HepG2 (cell line): ENCODE data around the gene CD69. TPM values are rescaled to one million over a fixed set of nuclear protein-coding genes. Genes with fewer than 3 reads are reported as not detected.

Experiments
- ATAC-seq: fragments of 200-7000 bp; cut with Tn5 transposase; 3 replicates; pipeline ENCODE4 v1.9.1; 2020; ENCODE audit warnings: mild to moderate bottlenecking, moderate library complexity
- BruUV-seq: library from RNA; stranded (reverse); fragments of 400-500 nt; replicated peaks from 2 replicates; lab custom pipeline; 2021; lab: Mats Ljungman, UMichigan
- CTCF ChIA-PET: fragments of 300-600 bp; formaldehyde crosslinking; extraction: SDS; loops from one replicate; lab custom pipeline; 2021; ENCODE audit warnings: low total read pairs, inconsistent platforms, low intra/inter-chr PET ratio; lab: Yijun Ruan, JAX
- POLR2A ChIA-PET: fragments of 350-600 bp; sonication (Branson Sonifier 250); formaldehyde crosslinking; loops from one replicate; lab custom pipeline; 2020; ENCODE audit warnings: antibody characterized with exemption, inconsistent platforms; lab: Yijun Ruan, JAX
- DNase-seq: peaks from one replicate; pipeline ENCODE4 v3.0.0-alpha.2; 2015; ENCODE audit warnings: low spot score
- FAIRE-seq: peaks from 3 replicates; lab custom pipeline; 2011; peaks lifted over from hg19 to GRCh38; lab: Jason Lieb, UNC
- H2AFZ ChIP-seq: one replicate; pipeline ENCODE4 v1.6.1; 2011; ENCODE audit warnings: low read length, inconsistent platforms
- H3K27ac ChIP-seq: fragments of 300-600 bp; 3 replicates; pipeline ENCODE4 v1.8.0; 2011; ENCODE audit warnings: mixed run types, mild to moderate bottlenecking, mixed read lengths, low read length, inconsistent platforms; ENCODE audit not compliant: insufficient read depth; ENCODE audit errors: extremely low read length
- H3K27me3 ChIP-seq, 2 experiments: fragments of 200-600 bp in 1 of 2; 2 replicates in 1 of 2; 3 replicates in 1 of 2; pipeline versions ENCODE4 v1.6.0 to v1.8.0; 2011; ENCODE audit warnings: low read length in 2 of 2, mild to moderate bottlenecking in 2 of 2, moderate library complexity in 2 of 2, inconsistent platforms in 1 of 2; ENCODE audit not compliant: insufficient read depth in 2 of 2, control insufficient read depth in 1 of 2
- H3K36me3 ChIP-seq, 2 experiments: fragments of 200-600 bp in 1 of 2; replicated peaks in 1 of 2; 2 replicates in 1 of 2; 3 replicates in 1 of 2; pipeline versions ENCODE4 v1.5.1 to v1.8.0; 2011; ENCODE audit warnings: low read length in 2 of 2, inconsistent platforms in 1 of 2; ENCODE audit not compliant: insufficient read depth in 2 of 2, control insufficient read depth in 1 of 2
- H3K4me1 ChIP-seq: 2 replicates; pipeline ENCODE4 v1.5.1; 2012; ENCODE audit warnings: low read length, inconsistent platforms; ENCODE audit not compliant: insufficient read depth
- H3K4me2 ChIP-seq: 2 replicates; pipeline ENCODE4 v1.6.0; 2011; ENCODE audit warnings: low read depth, low read length, inconsistent platforms
- H3K4me3 ChIP-seq, 3 experiments: fragments of 200-600 bp in 1 of 3; sonication (generic), shearing (Covaris generic) in 1 of 3; replicated peaks in 1 of 3; 2 replicates each; pipeline ENCODE4 v1.5.1; 2011 to 2016; ENCODE audit warnings: low read length in 3 of 3, inconsistent platforms in 2 of 3, low read depth in 2 of 3, mild to moderate bottlenecking in 2 of 3, control low read depth in 1 of 3, mixed read lengths in 1 of 3; ENCODE audit not compliant: insufficient read depth in 1 of 3
- H3K79me2 ChIP-seq: one replicate; pipeline ENCODE4 v1.6.1; 2011; ENCODE audit warnings: low read length, inconsistent platforms; ENCODE audit not compliant: insufficient read depth
- H3K9ac ChIP-seq: 2 replicates; pipeline ENCODE4 v1.6.0; 2011; ENCODE audit warnings: mild to moderate bottlenecking, low read depth, low read length, inconsistent platforms; ENCODE audit not compliant: insufficient read depth
- H3K9me3 ChIP-seq: 2 replicates; pipeline ENCODE4 v1.5.1; 2012; ENCODE audit warnings: mild to moderate bottlenecking, low read length
- H4K20me1 ChIP-seq: 2 replicates; pipeline ENCODE4 v1.6.0; 2011; ENCODE audit warnings: inconsistent platforms, mild to moderate bottlenecking, low read length, moderate library complexity; ENCODE audit not compliant: insufficient read depth
- ADNP ChIP-seq: sonication (generic); formaldehyde crosslinking; IDR thresholded peaks from 2 replicates; pipeline ENCODE4 v1.4.0; 2020; ENCODE audit warnings: missing genetic modification reagents
- AHDC1 ChIP-seq: sonication (generic); formaldehyde crosslinking; IDR thresholded peaks from 2 replicates; pipeline ENCODE4 v1.5.1; 2020; ENCODE audit warnings: mild to moderate bottlenecking, missing genetic modification reagents, borderline replicate concordance
- ATF7-NPFF ChIP-seq: sonication (generic); formaldehyde crosslinking; IDR thresholded peaks from 2 replicates; pipeline ENCODE4 v1.8.1; 2023; ENCODE audit warnings: mild to moderate bottlenecking, low read depth, missing genetic modification reagents, moderate library complexity
- BHLHE40 ChIP-seq: IDR thresholded peaks from 2 replicates; pipeline ENCODE4 v1.6.1; 2011; ENCODE audit warnings: low read length, improper control_type of control experiment
- HOXA5 ChIP-seq: sonication (generic); formaldehyde crosslinking; IDR thresholded peaks from 2 replicates; pipeline ENCODE4 v1.4.0; 2020; ENCODE audit warnings: missing genetic modification reagents
- MAFG ChIP-seq: sonication (generic); formaldehyde crosslinking; IDR thresholded peaks from 2 replicates; pipeline ENCODE4 v1.5.1; 2020; ENCODE audit warnings: mild to moderate bottlenecking, missing genetic modification reagents
- POLR2AphosphoS2 ChIP-seq: IDR thresholded peaks from 2 replicates; pipeline ENCODE4 v1.6.1; 2011; ENCODE audit warnings: low read depth, low read length, improper control_type of control experiment
- U2AF1 ChIP-seq: fragments of 200-400 bp; formaldehyde crosslinking; optimal IDR thresholded peaks from 2 replicates; pipeline ENCODE3; 2017; ENCODE audit warnings: mild to moderate bottlenecking, low read depth, low read length
- ZNF776 ChIP-seq: sonication (generic); formaldehyde crosslinking; IDR thresholded peaks from 2 replicates; pipeline ENCODE4 v1.4.0; 2020; ENCODE audit warnings: mild to moderate bottlenecking, missing genetic modification reagents
- ZSCAN22 ChIP-seq: sonication (generic); formaldehyde crosslinking; IDR thresholded peaks from 2 replicates; pipeline ENCODE4 v1.4.0; 2020; ENCODE audit warnings: mild to moderate bottlenecking, missing genetic modification reagents
- WGBS: methylation state at CpG from one replicate; pipeline ENCODE4 v1.1.6; 2017; ENCODE audit warnings: low lambda C conversion rate; 5-methylcytosine and 5-hydroxymethylcytosine counted together
- in situ Hi-C: cut with HindIII; loops from 2 replicates; pipeline ENCODE4 v1.10.0; 2017; ENCODE audit warnings: low pct_unique_long_range_greater_than_20kb; ENCODE audit not compliant: extremely low pct_ligation_motif_present
- intact Hi-C: fragments of 100-400 bp; cut with micrococcal nuclease; formaldehyde crosslinking; loops from one replicate; pipeline ENCODE4 v1.10.0; 2022; ENCODE audit not compliant: unreplicated experiment
- polyA plus RNA-seq, 8 experiments: library from polyadenylated mRNA; depleted of rRNA in 3 of 8; stranded (reverse) in 7 of 8; unstranded in 1 of 8; fragments of >200 nt; fragmentation: Illumina TruSeq in 4 of 8; extraction: Trizol in 4 of 8; gene quantifications; 2 replicates each; pipeline versions ENCODE4 v1.2.1 to v1.2.3, GENCODE V29; 2011 to 2016; ENCODE audit warnings: low read depth in 4 of 8, missing spikeins in 1 of 8, mixed read lengths in 1 of 8; ENCODE audit not compliant: insufficient read depth in 1 of 8
- total RNA-seq, 5 experiments: library from RNA; depleted of rRNA; stranded (reverse); fragments of >200 nt; fragmentation: Illumina TruSeq; extraction: Trizol; gene quantifications; 2 replicates each; pipeline ENCODE4 v1.2.3, GENCODE V29; 2016; ENCODE audit warnings: low read depth in 1 of 5
- TF ChIP-seq, protein P1 (sequence below): sonication (generic); formaldehyde crosslinking; IDR thresholded peaks from 2 replicates; pipeline ENCODE4 v1.8.0; 2022; ENCODE audit warnings: missing genetic modification reagents, mild to moderate bottlenecking, borderline replicate concordance

Gene CD69
- total and polyA plus RNA-seq, 2 of the 13 experiments (the other 11 are each of a cell fraction or from before 2014, with no cell fraction given), result not detected

DNA sequence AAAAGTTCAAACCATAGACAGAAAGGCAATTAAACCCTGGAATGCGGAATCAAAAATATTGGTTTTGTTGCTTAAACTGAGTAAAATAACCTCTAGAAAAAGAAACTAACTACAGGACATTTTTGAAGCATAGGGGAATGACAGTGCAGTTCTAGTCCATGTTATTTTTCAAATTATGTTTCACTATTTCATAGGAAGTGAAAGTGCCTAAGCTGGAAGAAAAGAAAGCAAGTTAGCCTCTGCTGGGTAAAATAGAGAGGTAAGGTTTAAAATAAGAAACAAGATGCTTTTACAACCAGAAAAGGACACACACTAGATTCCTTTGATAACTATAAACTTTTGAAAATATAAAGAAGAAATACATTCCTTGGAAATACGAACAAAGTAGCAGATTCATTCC, 28.9 kb downstream of the CD69 start:
- H3K27me3 ChIP-seq, result 0 out of 5 replicates have a peak, but pooled peaks cover 0 to 3% of the 10 kb centered on the region in 2 experiments
- ChIA-PET CTCF (no interaction called here), POLR2A (no interaction called here)
- H3K4me1 ChIP-seq, result no peaks in the 10 kb centered on the region
- in situ Hi-C loops, result no loop called here
- TF ChIP-seq U2AF1 (no peak), ZSCAN22 (CRISPR knock-in tag) (no peak), HOXA5 (CRISPR knock-in tag) (no peak), MAFG (CRISPR knock-in tag) (no peak), ATF7-NPFF (CRISPR knock-in tag) (no peak), AHDC1 (no peak), ZNF776 (CRISPR knock-in tag) (no peak), BHLHE40 (no peak), POLR2AphosphoS2 (no peak), ADNP (CRISPR knock-in tag) (no peak)
- TF ChIP-seq, protein P1, sequence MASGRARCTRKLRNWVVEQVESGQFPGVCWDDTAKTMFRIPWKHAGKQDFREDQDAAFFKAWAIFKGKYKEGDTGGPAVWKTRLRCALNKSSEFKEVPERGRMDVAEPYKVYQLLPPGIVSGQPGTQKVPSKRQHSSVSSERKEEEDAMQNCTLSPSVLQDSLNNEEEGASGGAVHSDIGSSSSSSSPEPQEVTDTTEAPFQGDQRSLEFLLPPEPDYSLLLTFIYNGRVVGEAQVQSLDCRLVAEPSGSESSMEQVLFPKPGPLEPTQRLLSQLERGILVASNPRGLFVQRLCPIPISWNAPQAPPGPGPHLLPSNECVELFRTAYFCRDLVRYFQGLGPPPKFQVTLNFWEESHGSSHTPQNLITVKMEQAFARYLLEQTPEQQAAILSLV, result no peak
- intact Hi-C loops, result no loop called here
- DNase-seq (no peak), FAIRE-seq (no peak), ATAC-seq (no peak)
- BruUV-seq, result no TSS peak
- H3K9me3 ChIP-seq, result no peaks in the 10 kb centered on the region
- WGBS, result 6% methylated on average over 2 of the region's 2 CpGs
- H3K36me3 ChIP-seq, result no peaks in the 10 kb centered on the region
- H3K9ac ChIP-seq, result no peak overlapping the region
- no peak overlapping the region for H3K27ac ChIP-seq
- H3K4me2 ChIP-seq, result no peak overlapping the region
- H3K79me2 ChIP-seq, result no peaks in the 10 kb centered on the region
- H4K20me1 ChIP-seq, result no peaks in the 10 kb centered on the region
- no peak overlapping the region for H2AFZ ChIP-seq
- H3K4me3 ChIP-seq, result no peak overlapping the region
